NCI-H2227 (cell line): ENCODE measurements around the gene NCF4.

Source experiments
- DNase-seq: peaks from one replicate; lab custom pipeline; 2025; ENCODE audit not compliant: unreplicated experiment; lab: John Stamatoyannopoulos, UW

NCF4 gene

DNA sequence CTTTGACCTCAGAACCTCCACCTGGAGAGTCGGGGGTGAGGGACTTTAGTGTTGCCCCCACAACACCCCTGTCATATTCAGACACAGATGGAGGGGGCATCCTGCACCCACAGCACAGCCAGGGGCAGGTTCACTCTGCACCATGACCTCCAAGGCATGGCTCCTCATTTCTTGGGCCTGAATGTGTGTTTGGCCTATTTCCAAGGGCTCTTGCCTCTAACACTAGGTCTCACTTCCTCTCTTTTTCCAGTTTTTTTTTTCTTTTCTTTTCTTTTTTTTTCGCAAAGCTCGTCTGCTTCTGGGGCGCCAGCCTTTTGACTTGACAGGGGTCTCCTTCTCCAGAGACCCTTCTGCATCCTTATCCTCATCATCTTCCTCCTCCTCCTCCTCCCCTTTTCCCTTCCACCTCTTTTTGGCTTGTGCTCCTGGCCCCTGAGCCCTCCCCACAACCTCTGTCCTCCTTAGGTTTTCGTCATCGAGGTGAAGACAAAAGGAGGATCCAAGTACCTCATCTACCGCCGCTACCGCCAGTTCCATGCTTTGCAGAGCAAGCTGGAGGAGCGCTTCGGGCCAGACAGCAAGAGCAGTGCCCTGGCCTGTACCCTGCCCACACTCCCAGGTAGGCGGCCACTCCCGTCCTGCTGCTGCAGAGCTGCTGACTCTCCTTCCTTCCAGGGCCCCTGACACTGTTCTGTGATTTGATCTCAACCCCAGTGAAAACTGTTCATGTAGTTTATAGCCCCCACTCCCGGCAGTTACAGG, 3.8 kb downstream of the NCF4 start:
- DNase-seq: no peak

DNA sequence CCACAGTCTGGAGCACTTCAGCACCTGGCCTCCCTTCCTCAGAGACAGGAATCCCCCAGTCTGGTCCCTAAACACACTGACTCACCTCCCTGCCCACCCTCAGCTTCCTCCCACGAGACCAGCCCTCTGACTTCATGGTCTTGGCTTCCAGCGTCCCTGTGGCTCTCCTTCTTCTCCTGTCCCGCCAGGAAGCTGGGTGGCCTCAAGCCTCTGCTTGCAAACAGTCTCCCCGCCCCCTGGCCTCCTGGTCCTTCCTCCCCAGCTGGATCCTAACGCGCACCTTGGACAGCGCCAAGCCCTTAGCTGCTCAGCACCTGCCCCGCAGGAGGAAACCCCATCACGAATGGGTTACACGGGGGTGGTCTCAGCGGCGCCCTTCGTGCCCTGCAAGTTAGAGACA, 4.5 kb downstream of the NCF4 start:
- no peak for DNase-seq

GRCh38 chr22:36867695-36868094, 6.9 kb downstream of the NCF4 start:
- DNase-seq: no peak

DNA sequence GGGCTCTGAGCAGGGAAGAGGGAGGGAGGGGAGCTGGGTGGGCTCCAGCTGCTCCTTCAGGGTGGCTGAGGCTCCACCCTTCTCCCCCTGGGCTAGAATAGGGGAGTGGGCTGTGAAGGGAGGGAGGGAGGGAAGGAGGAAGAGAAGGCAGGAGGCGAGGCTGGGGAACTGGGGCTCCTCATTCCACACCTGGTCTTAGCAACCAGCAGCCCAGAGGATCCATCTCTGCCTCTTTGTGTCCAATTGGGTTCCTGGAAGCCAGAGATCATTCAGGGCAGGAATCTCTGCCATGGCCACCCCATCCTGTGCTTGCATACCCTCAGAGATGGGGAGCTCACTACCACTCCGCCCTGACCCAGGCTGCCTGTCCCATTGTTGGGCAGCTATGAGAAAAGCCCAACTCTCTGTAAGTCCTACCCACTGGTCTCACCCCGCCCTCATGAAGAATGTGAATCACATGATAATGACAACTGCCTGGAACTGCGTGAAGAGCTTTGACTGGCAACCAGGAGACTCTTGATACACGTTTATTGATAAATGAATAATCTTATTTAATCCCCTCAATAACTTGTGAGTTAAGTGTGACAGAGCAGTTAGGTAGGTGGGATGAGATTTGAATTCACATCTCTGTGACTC, 7.9 kb downstream of the NCF4 start:
- DNase-seq: no peak

- no peak for DNase-seq
Observed at GRCh38 chr22:36870250-36870649, 9.4 kb downstream of the NCF4 start.

DNA sequence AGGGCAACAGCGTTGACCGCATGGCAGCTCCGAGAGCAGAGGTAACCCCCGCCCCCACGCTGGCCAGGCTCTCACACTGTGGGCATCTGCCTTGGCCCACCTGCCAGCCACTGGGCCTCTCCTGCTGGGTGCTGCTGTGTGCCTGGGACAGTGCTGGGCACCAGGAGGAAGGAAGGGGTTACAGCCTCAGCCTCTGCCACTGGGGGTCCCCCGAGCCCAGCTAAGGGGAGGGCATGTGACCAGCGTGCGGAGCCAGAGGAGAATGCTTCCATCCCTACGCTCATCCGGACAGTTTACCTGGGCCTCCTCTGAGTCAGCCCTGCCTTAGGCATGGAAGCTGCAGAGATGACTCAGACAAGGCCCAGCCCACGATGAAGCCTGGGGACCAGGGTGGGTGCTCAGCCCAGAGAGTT, 10.9 kb downstream of the NCF4 start:
- no peak for DNase-seq

GRCh38 chr22:36872084-36872483, 11.3 kb downstream of the NCF4 start:
- DNase-seq: no peak

DNA sequence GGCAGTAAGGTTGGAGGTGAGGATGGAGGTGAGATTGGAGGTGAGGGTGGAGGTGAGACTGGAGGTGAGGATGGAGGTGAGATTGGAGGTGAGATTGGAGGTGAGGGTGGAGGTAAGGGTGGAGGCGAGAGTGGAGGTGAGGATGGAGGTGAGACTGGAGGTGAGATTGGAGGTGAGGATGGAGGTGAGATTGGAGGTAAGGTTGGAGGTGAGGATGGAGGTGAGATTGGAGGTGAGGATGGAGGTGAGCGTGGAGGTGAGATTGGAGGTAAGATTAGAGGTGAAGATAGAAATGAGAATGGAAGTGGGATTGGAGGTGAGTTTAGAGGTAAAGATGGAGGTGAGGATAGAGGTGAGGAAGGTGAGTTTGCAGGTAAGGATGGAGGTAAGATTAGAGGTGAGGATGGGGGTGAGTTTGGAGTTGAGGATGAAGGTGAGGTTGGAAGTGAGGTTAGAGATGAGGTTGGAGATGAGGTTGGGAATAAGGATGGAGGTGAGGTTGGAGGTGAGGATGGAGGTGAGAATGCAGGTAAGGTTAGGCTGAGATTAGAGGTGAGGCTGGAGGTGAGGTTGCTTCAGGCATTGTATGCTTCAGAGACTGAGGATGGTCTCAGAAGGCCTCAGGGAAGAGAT, 12.2 kb downstream of the NCF4 start:
- no peak for DNase-seq

GRCh38 chr22:36873614-36874308, 13.0 kb downstream of the NCF4 start:
- DNase-seq: no peak

GRCh38 chr22:36874309-36874696, 13.5 kb downstream of the NCF4 start:
- no peak for DNase-seq

- no peak for DNase-seq
Observed at GRCh38 chr22:36874736-36875135, 13.9 kb downstream of the NCF4 start.

GRCh38 chr22:36875741-36876140, 14.9 kb downstream of the NCF4 start:
- no peak for DNase-seq

GRCh38 chr22:36879775-36880174, 19.0 kb downstream of the NCF4 start:
- DNase-seq: no peak

- DNase-seq: no peak
Observed at GRCh38 chr22:36881504-36882245, 20.9 kb downstream of the NCF4 start.

GRCh38 chr22:36884349-36885158, 23.7 kb downstream of the NCF4 start:
- no peak for DNase-seq

GRCh38 chr22:36885474-36885873, 24.7 kb downstream of the NCF4 start:
- DNase-seq: no peak

DNA sequence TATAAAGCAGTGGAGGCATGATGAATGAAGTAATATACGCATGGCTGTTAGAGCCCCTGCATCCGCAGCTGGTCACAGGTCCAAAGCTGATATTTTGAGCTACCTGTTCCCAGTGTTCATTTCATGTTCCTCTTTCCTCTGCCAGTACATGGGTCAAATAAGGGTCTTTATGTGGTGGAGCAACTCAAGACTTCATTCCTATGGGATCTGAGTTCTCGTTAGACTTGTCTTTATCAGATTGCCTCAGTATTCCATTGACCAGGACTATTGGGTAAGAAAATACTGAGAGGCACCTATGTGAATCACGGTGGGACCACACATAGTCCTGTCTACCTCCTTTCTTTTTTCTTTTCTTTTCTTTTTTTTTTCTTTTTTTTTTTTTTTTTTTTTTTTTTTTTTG, 25.2 kb downstream of the NCF4 start:
- DNase-seq: no peak

DNA sequence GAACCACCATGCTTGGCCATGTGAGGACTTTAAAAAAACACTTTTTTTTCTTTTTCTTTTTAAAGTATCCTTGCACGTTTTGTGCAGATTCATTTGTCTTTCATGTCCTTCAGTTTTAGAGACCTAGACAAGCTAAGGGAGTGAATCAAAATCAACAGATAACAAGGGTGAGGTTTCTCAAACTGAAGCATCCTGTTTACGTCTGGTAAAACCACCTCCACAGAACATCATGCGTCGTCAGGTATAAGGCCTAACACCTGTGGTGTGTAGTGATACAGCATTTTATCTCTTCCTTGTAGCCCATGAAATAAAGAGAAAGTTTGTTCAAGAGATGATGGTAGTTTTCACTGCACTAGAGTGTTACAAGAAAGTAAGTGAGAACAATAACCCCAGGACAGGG, 26.4 kb downstream of the NCF4 start:
- DNase-seq: no peak

- DNase-seq: no peak
Observed at GRCh38 chr22:36891646-36892045, 30.8 kb downstream of the NCF4 start.

DNA sequence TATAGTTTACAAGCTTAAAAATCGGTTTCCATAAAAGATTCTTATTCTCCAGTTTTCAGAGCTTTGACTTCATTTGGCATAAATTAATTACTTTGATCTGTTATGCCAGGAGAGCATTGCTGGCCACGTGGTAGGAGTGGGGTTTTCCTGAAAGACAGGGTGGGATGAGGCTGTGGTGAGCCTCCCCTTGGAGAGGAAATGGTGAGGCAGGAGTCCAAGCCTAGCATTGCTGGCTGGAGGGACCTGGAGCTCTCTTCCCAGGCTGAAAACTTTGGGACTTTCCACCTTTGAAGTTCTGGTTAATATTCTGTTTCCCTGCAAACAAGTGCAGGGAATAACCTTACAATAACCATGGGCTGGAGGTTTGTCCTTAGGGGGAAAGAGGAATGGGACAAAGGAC, 31.5 kb downstream of the NCF4 start:
- no peak for DNase-seq
